GM19328 (cell line): Measurements from ENCODE around the gene ORAI2.

ENCODE experiments used
- ATAC-seq: cut with Tn5 transposase; IDR thresholded peaks from one replicate; pipeline ENCODE4 v1.9.1; 2021; ENCODE audit warnings: mild to moderate bottlenecking, moderate library complexity; ENCODE audit not compliant: unreplicated experiment

ORAI2 gene

DNA sequence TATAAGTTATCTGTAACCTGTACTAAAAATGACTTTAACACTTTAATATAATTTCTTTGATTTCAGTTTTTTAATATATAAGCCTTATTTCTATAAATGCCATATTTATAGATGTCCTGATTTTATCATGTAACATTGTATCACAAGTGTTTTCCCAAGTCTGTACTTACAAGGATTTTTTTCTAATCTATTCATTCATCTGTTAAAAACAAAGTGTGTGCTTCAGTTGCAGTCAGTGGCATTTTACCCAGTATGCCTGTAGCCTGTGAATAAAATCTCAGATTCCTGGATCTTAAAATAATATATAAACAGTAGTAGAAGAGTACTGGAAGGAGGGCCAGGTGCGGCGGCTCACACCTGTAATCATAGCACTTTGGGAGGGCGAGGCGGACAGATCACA is 19.8 kb upstream of the ORAI2 start:
- ATAC-seq, result no peak

GRCh38 chr7:102415685-102416225 is 17.6 kb upstream of the ORAI2 start:
- ATAC-seq, result no peak

DNA sequence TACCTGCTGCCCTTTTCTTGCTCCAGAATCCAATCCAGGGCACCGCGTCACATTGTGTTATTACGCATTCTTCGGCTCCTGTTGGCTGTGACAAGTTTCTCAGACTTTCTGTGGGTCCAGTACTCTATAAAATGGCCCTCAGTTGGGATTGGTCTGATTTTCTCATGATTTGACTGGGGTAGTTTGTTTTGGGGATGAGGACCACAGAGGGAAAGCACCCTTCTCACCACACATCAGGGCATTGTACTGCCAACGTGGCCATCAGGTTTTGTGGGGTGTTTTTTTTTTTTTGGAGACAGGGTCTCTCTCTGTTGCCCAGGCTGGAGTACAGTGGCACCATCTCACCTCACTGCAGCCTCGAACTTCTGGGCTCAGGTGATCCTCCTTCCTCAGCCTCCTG is 17.0 kb upstream of the ORAI2 start:
- no peak for ATAC-seq

- no peak for ATAC-seq
These were observed 16.3 kb upstream of the ORAI2 start for GRCh38 chr7:102417105-102417504.

GRCh38 chr7:102418592-102418991 is 14.8 kb upstream of the ORAI2 start:
- no peak for ATAC-seq

GRCh38 chr7:102421706-102422240 is 11.6 kb upstream of the ORAI2 start:
- no peak for ATAC-seq

- no peak for ATAC-seq
These were observed 9.2 kb upstream of the ORAI2 start for GRCh38 chr7:102424129-102424551.

GRCh38 chr7:102424787-102425218 is 8.6 kb upstream of the ORAI2 start:
- no peak for ATAC-seq

DNA sequence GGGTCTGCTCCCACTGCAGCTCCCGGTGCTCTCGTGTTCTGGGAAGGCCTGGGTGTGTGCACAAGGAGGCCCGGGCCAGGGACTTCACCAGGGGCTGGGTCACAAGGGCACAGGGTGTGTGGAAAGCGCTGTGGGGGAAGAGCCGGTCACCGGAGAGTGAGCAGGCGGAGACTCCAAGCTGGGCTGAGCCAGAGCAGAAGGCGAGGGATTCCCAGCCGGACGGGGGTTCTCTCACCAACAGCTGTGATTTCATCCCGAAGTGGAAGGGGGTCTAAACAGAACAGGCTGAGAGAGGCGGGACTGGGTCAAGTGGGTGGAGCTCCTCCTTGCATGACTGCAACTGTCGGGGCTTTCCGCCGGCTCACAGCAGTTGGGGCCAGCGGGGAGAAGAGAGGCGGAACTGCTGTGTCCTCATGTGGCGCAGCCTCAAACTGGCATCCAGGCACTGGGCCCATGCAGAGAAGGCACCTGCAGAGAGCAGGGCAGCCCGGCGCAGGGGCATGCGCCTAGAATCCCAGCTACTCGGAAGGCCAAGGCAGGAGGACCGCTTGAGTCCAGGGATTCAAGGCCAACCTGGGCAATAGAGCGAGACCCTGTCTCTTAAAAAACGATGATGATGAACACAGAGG is 7.6 kb upstream of the ORAI2 start:
- ATAC-seq, result peak; percentile 58

- ATAC-seq, result peak; percentile 42
These were observed 6.9 kb upstream of the ORAI2 start for GRCh38 chr7:102426268-102427018.

- no peak for ATAC-seq
These were observed 6.4 kb upstream of the ORAI2 start for GRCh38 chr7:102427019-102427405.

- ATAC-seq, result no peak
These were observed 4.1 kb upstream of the ORAI2 start for GRCh38 chr7:102429141-102429899.

DNA sequence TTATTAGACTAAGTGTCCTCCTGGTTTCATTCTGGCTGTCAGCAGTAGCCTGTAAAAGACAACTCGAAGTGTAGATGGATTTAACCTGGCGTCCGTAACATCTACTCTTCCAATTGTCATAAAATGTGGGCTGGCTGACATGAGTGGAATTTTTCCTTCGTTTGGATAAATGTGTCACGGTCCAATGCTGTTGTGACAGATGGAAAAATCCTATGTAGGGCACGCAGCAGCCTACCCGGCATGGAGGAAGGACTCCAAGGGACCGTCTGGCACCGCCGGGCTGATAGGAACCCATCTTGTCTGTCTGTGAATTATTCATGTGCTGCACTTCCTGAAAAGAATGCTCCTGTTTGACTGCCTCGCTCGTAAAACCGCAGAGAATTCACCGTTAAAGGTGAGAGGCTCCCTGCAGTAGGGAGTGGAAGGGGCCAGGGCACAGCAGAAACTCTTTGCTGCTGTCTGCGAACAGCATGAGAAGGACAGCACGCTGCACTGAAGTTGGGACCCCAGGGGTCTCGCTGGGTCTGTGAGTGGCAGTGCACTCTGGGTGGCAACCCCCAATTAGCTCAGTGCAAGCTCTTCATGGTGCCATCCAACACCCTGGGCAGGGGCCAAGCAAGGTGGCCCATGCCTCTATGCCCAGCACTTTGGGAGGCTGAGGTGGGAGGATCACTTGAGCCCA is 1.6 kb upstream of the ORAI2 start:
- ATAC-seq, result no peak

DNA sequence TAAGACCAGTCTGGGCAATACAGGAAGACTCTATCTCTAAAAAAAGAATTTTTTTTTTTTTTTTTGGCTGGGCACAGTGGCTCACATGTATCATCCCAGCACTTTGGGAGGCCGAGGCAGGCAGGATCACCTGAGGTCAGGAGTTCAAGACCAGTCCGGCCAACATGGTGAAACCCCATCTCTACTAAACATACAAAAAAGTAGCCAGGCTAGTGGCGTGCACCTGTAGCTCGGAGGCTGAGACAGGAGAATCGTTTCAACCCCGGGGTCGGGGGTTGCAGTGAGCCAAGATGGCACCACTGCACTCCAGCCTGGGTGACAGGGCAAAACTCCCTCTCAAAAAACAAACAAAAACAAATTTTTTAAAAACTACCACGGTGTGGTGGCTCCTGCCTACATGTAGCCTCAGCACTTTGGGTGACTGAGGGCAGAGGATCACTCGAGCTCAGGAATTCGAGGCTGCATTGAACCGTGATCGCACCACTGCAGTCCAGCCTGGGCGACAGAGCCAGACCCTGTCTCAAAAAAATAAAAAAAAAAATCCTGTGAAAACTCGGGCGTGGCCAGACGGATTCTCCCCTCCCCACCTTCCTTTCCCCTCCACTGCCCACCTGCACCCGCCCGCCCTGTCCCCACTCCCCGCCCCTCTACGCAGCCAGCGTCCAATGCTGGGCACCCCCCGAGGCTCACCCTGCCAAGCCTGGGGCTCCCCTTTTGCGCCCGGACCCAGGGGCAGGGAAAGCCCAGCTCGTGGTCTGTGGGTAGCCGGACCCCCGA is 745 bp upstream of the ORAI2 start:
- peak; percentile 14 for ATAC-seq

- ATAC-seq, result no peak
These were observed 688 bp downstream of the ORAI2 start for GRCh38 chr7:102434039-102434486.

DNA sequence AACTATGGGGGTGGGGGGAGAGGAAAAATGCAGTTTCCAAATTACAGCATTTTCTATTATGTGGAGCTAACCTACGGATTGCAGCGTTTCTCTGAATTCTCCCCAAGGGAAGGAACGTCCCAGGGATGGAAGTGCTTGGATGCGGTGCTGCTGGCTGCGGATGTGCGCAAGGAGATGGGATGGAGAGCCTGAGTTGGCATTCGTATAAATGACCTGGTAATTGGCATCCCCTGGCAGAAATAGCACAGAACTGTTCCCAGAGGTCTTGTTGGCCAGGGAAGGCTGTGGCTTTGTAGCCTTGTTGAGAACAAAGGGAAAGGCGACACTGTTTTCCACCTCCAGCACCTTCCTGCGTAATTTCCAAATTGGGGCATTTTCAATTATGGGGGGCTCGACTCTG is 2.7 kb downstream of the ORAI2 start:
- no peak for ATAC-seq

- no peak for ATAC-seq
These were observed 6.8 kb downstream of the ORAI2 start for GRCh38 chr7:102439963-102440795.

- ATAC-seq, result peak; percentile 44
These were observed 11.7 kb downstream of the ORAI2 start for GRCh38 chr7:102444961-102445673.
